Peyer's patch (tissue), 4 donors: ENCODE results near the gene STEAP2. TPM values are rescaled to one million over a fixed set of nuclear protein-coding genes. Genes with fewer than 3 reads are reported as not detected.

Experiments
- DNase-seq, 3 donors: peaks; one replicate each; pipeline ENCODE4 v3.0.0-alpha.2; 2017 to 2019
- H3K27ac ChIP-seq, 4 donors: fragments of 200-600 bp; sonication (generic); one replicate each; pipeline ENCODE4 v1.5.1; 2016 to 2019
- H3K27me3 ChIP-seq, 2 donors: fragments of 200-600 bp; sonication (generic); one replicate each; pipeline ENCODE4 v1.5.1; 2019
- H3K36me3 ChIP-seq, 3 donors: fragments of 200-600 bp; sonication (generic); one replicate each; pipeline ENCODE4 v1.5.1; 2016 to 2019
- H3K4me1 ChIP-seq, 4 donors: fragments of 200-600 bp; sonication (generic); one replicate each; pipeline ENCODE4 v1.5.1; 2016 to 2019
- H3K4me3 ChIP-seq, 4 donors: fragments of 200-600 bp; sonication (generic); 1 replicate in 3 of 4; 2 replicates in 1 of 4; pipeline ENCODE4 v1.5.1; 2016 to 2019; ENCODE audit warnings: mild to moderate bottlenecking in 1 of 4
- H3K9me3 ChIP-seq, 4 donors: fragments of 200-600 bp; sonication (generic); one replicate each; pipeline ENCODE4 v1.5.1; 2016 to 2019; ENCODE audit warnings: mild to moderate bottlenecking in 1 of 4
- CTCF ChIP-seq, 6 experiments: fragments of 450-650 bp in 4 of 6; fragments of 200-600 bp in 2 of 6; sonication (generic) in 1 of 6; IDR thresholded peaks; one replicate each; pipeline ENCODE4 v1.5.1; 2017 to 2019; ENCODE audit warnings: antibody characterized with exemption in 6 of 6, mild to moderate bottlenecking in 3 of 6, moderate library complexity in 1 of 6
- POLR2A ChIP-seq, 2 donors: fragments of 450-650 bp; IDR thresholded peaks; one replicate each; pipeline ENCODE4 v1.5.1; 2017; ENCODE audit warnings: antibody characterized with exemption in 2 of 2, mild to moderate bottlenecking in 2 of 2, moderate library complexity in 2 of 2
- total RNA-seq, 4 donors: library from RNA; depleted of rRNA; stranded (reverse); fragments of >200 nt; gene quantifications; one replicate each; pipeline ENCODE4 v1.1.0, GENCODE V29; 2016

The STEAP2 gene
- total RNA-seq, 4 donors from 2014 or later: 8.3 to 22.4 (median 17.4) TPM

- no peak for TF ChIP-seq POLR2A (IDR thresholded peaks at IDR 0.05)
- peak in 5 of 6 experiments; percentile 14 to 78 (median 69) for TF ChIP-seq CTCF (IDR thresholded peaks at IDR 0.05)
- no peaks in the 10 kb centered on the region for H3K4me1 ChIP-seq
- no peaks in the 10 kb centered on the region for H3K36me3 ChIP-seq
- H3K4me3 ChIP-seq: no peak overlapping the region
- H3K27me3 ChIP-seq: no peaks in the 10 kb centered on the region
- H3K27ac ChIP-seq: no peak overlapping the region
- H3K9me3 ChIP-seq: no peaks in the 10 kb centered on the region
- no peak for DNase-seq
Observed at GRCh38 chr7:90262438-90262837, 50.9 kb downstream of the STEAP2 start.

- Histone ChIP-seq H3K27me3 (no peaks in the 10 kb centered on the region), H3K9me3 (no peaks in the 10 kb centered on the region), H3K36me3 (no peaks in the 10 kb centered on the region), H3K4me3 (no peak overlapping the region), H3K4me1 (no peaks in the 10 kb centered on the region), H3K27ac (peak overlapping the region in 1 of 4 donors; percentile 3)
- TF ChIP-seq POLR2A (IDR thresholded peaks at IDR 0.05) (no peak), CTCF (IDR thresholded peaks at IDR 0.05) (no peak)
- no peak for DNase-seq
Observed at GRCh38 chr7:90266808-90267207, 55.3 kb downstream of the STEAP2 start.

- no peak overlapping the region for H3K4me3 ChIP-seq
- no peaks in the 10 kb centered on the region for H3K4me1 ChIP-seq
- H3K36me3 ChIP-seq: no peaks in the 10 kb centered on the region
- DNase-seq: no peak
- no peaks in the 10 kb centered on the region for H3K27me3 ChIP-seq
- TF ChIP-seq CTCF (IDR thresholded peaks at IDR 0.05): no peak
- no peak for TF ChIP-seq POLR2A (IDR thresholded peaks at IDR 0.05)
- H3K9me3 ChIP-seq: no peaks in the 10 kb centered on the region
- peak overlapping the region in 3 of 4 donors; percentile 3 to 34 (median 16) for H3K27ac ChIP-seq
Observed at GRCh38 chr7:90267263-90267858, 55.8 kb downstream of the STEAP2 start.

- DNase-seq: no peak
- Histone ChIP-seq H3K4me1 (no peaks in the 10 kb centered on the region), H3K4me3 (no peak overlapping the region), H3K9me3 (no peaks in the 10 kb centered on the region), H3K27me3 (no peaks in the 10 kb centered on the region), H3K36me3 (no peaks in the 10 kb centered on the region), H3K27ac (no peak overlapping the region)
- TF ChIP-seq CTCF (IDR thresholded peaks at IDR 0.05): no peak
- TF ChIP-seq POLR2A (IDR thresholded peaks at IDR 0.05): no peak
Observed at GRCh38 chr7:90269163-90269562, 57.6 kb downstream of the STEAP2 start.

- no peaks in the 10 kb centered on the region for H3K27me3 ChIP-seq
- no peak for DNase-seq
- TF ChIP-seq CTCF (IDR thresholded peaks at IDR 0.05) (no peak), POLR2A (IDR thresholded peaks at IDR 0.05) (no peak)
Observed at GRCh38 chr7:90270431-90271178, 59.1 kb downstream of the STEAP2 start.

More at GRCh38 chr7:90270431-90271178, 59.1 kb downstream of the STEAP2 start:
- no peaks in the 10 kb centered on the region for H3K9me3 ChIP-seq
- H3K27ac ChIP-seq: no peak overlapping the region
- no peaks in the 10 kb centered on the region for H3K4me1 ChIP-seq
- H3K36me3 ChIP-seq: no peaks in the 10 kb centered on the region
- H3K4me3 ChIP-seq: no peak overlapping the region
